SK-N-SH (cell line): Measurements from ENCODE around the gene ISOC1. TPM values are rescaled to one million over a fixed set of nuclear protein-coding genes. Genes with fewer than 3 reads are reported as not detected.
A peak's percentile ranks its signal among the peaks of the same experiment; 100 is the strongest.

Experiments used
- CTCF ChIA-PET: fragments of 300-600, 350-600 bp; formaldehyde crosslinking; extraction: SDS; loops from one replicate; lab custom pipeline; 2021; lab: Yijun Ruan, JAX
- POLR2A ChIA-PET: fragments of 350-600 bp; sonication (Branson Sonifier 250); formaldehyde crosslinking; extraction: SDS; loops from one replicate; lab custom pipeline; 2020; ENCODE audit warnings: antibody characterized with exemption, inconsistent platforms; lab: Yijun Ruan, JAX
- DNase-seq: peaks from one replicate; pipeline ENCODE4 v3.0.0; 2012
- H2AFZ ChIP-seq: fragments of 200-600 bp; sonication (generic); 2 replicates; pipeline ENCODE4 v1.8.1; 2016; ENCODE audit warnings: antibody characterized with exemption, mild to moderate bottlenecking, low read depth
- H3F3A ChIP-seq: fragments of 200-600 bp; sonication (generic); replicated peaks from 2 replicates; pipeline ENCODE3; 2016; ENCODE audit warnings: antibody characterized with exemption, mild to moderate bottlenecking; ENCODE audit not compliant: insufficient read depth
- H3K27ac ChIP-seq, 2 experiments: fragments of 200-500 bp in 1 of 2; fragments of 200-600 bp in 1 of 2; sonication (Bioruptor generic) in 1 of 2; sonication (generic), shearing (Covaris generic) in 1 of 2; 2 replicates each; pipeline versions ENCODE4 v1.5.1 to v1.6.1; 2014 to 2016; ENCODE audit warnings: low read depth in 2 of 2, inconsistent platforms in 1 of 2, low read length in 1 of 2, mild to moderate bottlenecking in 1 of 2, mixed read lengths in 1 of 2
- H3K27me3 ChIP-seq: fragments of 200-600 bp; sonication (generic), shearing (Covaris generic); 2 replicates; pipeline ENCODE4 v1.6.1; 2016; ENCODE audit warnings: mixed run types; ENCODE audit not compliant: insufficient read depth
- H3K36me3 ChIP-seq, 2 experiments: fragments of 200-500 bp in 1 of 2; fragments of 200-600 bp in 1 of 2; sonication (Bioruptor generic) in 1 of 2; sonication (generic) in 1 of 2; replicated peaks in 1 of 2; 2 replicates each; pipeline versions ENCODE3 to v1.5.1; 2014 to 2016; ENCODE audit warnings: low read length in 1 of 2, mild to moderate bottlenecking in 1 of 2; ENCODE audit not compliant: insufficient read depth in 2 of 2, control insufficient read depth in 1 of 2
- H3K4me1 ChIP-seq, 2 experiments: fragments of 200-500 bp in 1 of 2; fragments of 200-600 bp in 1 of 2; sonication (Bioruptor generic) in 1 of 2; sonication (generic), shearing (Covaris generic) in 1 of 2; 2 replicates each; pipeline versions ENCODE4 v1.5.1 to v1.6.1; 2014 to 2016; ENCODE audit warnings: low read depth in 1 of 2, low read length in 1 of 2, mixed run types in 1 of 2; ENCODE audit not compliant: insufficient read depth in 2 of 2, control insufficient read depth in 1 of 2
- H3K4me2 ChIP-seq: fragments of 200-600 bp; sonication (generic), shearing (Covaris generic); 2 replicates; pipeline ENCODE4 v1.6.1; 2017; ENCODE audit warnings: mixed run types
- H3K4me3 ChIP-seq, 2 experiments: fragments of 200-500 bp in 1 of 2; fragments of 200-600 bp in 1 of 2; sonication (Bioruptor generic) in 1 of 2; sonication (generic), shearing (Covaris generic) in 1 of 2; 2 replicates each; pipeline versions ENCODE4 v1.5.1 to v1.8.1; 2014 to 2016; ENCODE audit warnings: low read depth in 2 of 2, inconsistent platforms in 1 of 2, low read length in 1 of 2, mild to moderate bottlenecking in 1 of 2, mixed read lengths in 1 of 2, moderate library complexity in 1 of 2
- H3K79me2 ChIP-seq: fragments of 200-600 bp; sonication (generic); 2 replicates; pipeline ENCODE4 v1.8.1; 2017; ENCODE audit warnings: mild to moderate bottlenecking; ENCODE audit not compliant: insufficient read depth
- H3K9ac ChIP-seq: fragments of 200-600 bp; sonication (generic); 2 replicates; pipeline ENCODE4 v1.6.1; 2017; ENCODE audit warnings: mixed run types
- H3K9me2 ChIP-seq: fragments of 200-600 bp; sonication (generic); 2 replicates; pipeline ENCODE4 v1.6.1; 2017; ENCODE audit warnings: mixed run types
- H3K9me3 ChIP-seq: fragments of 200-600 bp; sonication (generic); 2 replicates; pipeline ENCODE4 v1.6.1; 2017; ENCODE audit warnings: mixed run types, mild to moderate bottlenecking, moderate library complexity
- H4K20me1 ChIP-seq: fragments of 200-600 bp; sonication (generic); 2 replicates; pipeline ENCODE4 v1.6.1; 2017; ENCODE audit warnings: mild to moderate bottlenecking, mixed run types; ENCODE audit not compliant: insufficient read depth
- CHD2 ChIP-seq: fragments of 150-350 bp; IDR thresholded peaks from 2 replicates; pipeline ENCODE4 v1.6.1; 2018; ENCODE audit warnings: low read length; ENCODE audit not compliant: partially characterized antibody
- EP300 ChIP-seq, 2 experiments: IDR thresholded peaks; 2 replicates each; pipeline versions ENCODE4 v1.4.0 to v1.6.1; 2012; ENCODE audit warnings: borderline replicate concordance in 1 of 2, low read depth in 1 of 2, low read length in 1 of 2
- FOXM1 ChIP-seq: IDR thresholded peaks from 2 replicates; pipeline ENCODE4 v1.4.0; 2012; ENCODE audit warnings: low read depth, mild to moderate bottlenecking
- GATA2 ChIP-seq: sonication (generic); formaldehyde crosslinking; IDR thresholded peaks from 2 replicates; pipeline ENCODE4 v1.5.0; 2020; ENCODE audit warnings: mild to moderate bottlenecking, missing genetic modification reagents
- JUND ChIP-seq: IDR thresholded peaks from 2 replicates; pipeline ENCODE4 v1.4.0; 2012
- NRF1 ChIP-seq: IDR thresholded peaks from 2 replicates; pipeline ENCODE4 v1.6.1; 2012; ENCODE audit warnings: low read depth, mild to moderate bottlenecking, low read length
- POLR2AphosphoS5 ChIP-seq: IDR thresholded peaks from 2 replicates; pipeline ENCODE4 v1.6.1; 2012; ENCODE audit warnings: low read depth, low read length
- RAD21 ChIP-seq: IDR thresholded peaks from 2 replicates; pipeline ENCODE4 v1.6.1; 2012; ENCODE audit warnings: mild to moderate bottlenecking, low read length
- RCOR1 ChIP-seq: fragments of 150-350 bp; IDR thresholded peaks from 2 replicates; pipeline ENCODE4 v1.6.1; 2017; ENCODE audit warnings: antibody characterized with exemption, low read length
- RXRA ChIP-seq: IDR thresholded peaks from 2 replicates; pipeline ENCODE4 v1.4.0; 2012; ENCODE audit warnings: low read depth, mild to moderate bottlenecking, borderline replicate concordance
- TEAD4 ChIP-seq: IDR thresholded peaks from 2 replicates; pipeline ENCODE4 v1.4.0; 2012; ENCODE audit warnings: mild to moderate bottlenecking, borderline replicate concordance; ENCODE audit not compliant: insufficient read depth
- WGBS: methylation state at CpG from one replicate; pipeline ENCODE4 v1.1.6; 2017; ENCODE audit warnings: low lambda C conversion rate; 5-methylcytosine and 5-hydroxymethylcytosine counted together
- polyA plus RNA-seq, 3 experiments: library from polyadenylated mRNA; depleted of rRNA; stranded (reverse); fragments of >200 nt; gene quantifications; 2 replicates each; pipeline ENCODE4 v1.2.3, GENCODE V29; 2012

ISOC1 gene
- polyA plus RNA-seq, 1 of the 3 experiments (the other 2 are of a cell fraction) = 20.6 TPM

DNA sequence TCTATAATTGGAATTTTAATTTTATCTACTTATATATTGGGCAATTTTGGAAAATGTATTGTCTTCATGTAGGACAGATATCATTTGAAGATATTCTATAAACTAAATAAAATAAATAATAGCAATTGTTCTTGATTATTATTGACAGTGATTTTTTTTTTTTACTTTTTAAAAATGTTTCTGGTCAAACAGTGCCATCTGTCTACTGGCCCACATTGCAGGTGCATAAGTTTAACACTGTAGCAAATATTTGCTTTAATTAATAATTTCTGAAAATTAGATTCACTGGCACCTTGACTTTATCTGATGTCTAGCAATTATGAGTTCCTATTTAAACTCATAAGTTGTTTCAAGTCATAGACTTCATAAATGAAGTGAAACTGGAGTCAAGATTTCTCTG lies 41.1 kb upstream of the ISOC1 start:
- Histone ChIP-seq H3K27me3 (no peaks in the 10 kb centered on the region), H3K4me1 (peaks cover 0 to 4% of the 10 kb centered on the region in 2 experiments; a peak in 2 of 4 replicates), H3K9me3 (no peaks in the 10 kb centered on the region), H2AFZ (no peak overlapping the region), H3K79me2 (no peaks in the 10 kb centered on the region), H3K4me3 (no peak overlapping the region), H3F3A (no peaks in the 10 kb centered on the region), H3K4me2 (no peak overlapping the region), H4K20me1 (no peaks in the 10 kb centered on the region), H3K36me3 (no peaks in the 10 kb centered on the region), H3K9ac (no peak overlapping the region), H3K9me2 (no peaks in the 10 kb centered on the region), H3K27ac (no peak overlapping the region)
- POLR2A ChIA-PET = no interaction called here
- TF ChIP-seq POLR2AphosphoS5 (no peak), RAD21 (peak; percentile 57), CHD2 (no peak), EP300 (IDR thresholded peaks at IDR 0.05; ENCODE audit: borderline replicate concordance in 1 of 2, low read depth in 1 of 2, low read length in 1 of 2) (no peak), TEAD4 (no peak)
- CTCF ChIA-PET = interaction anchor here (0.7 to 2.1 kb wide), 12 partner anchors 15 to 934 kb away, joined by 3 to 20 read pairs (median 4); no protein-coding TSS in a partner anchor
- no peak for DNase-seq

DNA sequence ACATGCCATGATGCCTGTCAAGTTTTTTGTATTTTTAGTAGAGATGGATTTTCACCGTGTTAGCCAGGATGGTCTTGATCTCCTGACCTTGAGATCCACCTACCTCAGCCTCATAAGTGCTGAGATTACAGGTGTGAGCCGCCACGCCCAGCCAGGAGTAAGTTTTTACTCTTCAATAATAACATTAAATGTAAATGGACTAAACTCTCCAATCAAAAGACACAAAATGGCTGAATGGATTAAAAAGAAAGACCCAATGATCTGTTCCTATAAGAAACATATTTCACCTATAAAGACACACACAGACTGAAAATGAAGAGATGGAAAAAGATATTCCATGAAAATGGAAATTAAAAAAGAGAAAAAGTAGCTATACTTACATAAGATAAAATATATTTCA lies 37.2 kb upstream of the ISOC1 start:
- ChIA-PET CTCF (interaction anchor here (0.6 to 1.5 kb wide), 2 partner anchors 39 to 151 kb away, joined by 3 to 5 read pairs; no protein-coding TSS in a partner anchor), POLR2A (no interaction called here)
- Histone ChIP-seq H4K20me1 (no peaks in the 10 kb centered on the region), H3K36me3 (no peaks in the 10 kb centered on the region), H3K4me1 (peaks cover 0 to 3% of the 10 kb centered on the region in 2 experiments; a peak in 2 of 4 replicates), H3K9ac (no peak overlapping the region), H3K9me2 (no peaks in the 10 kb centered on the region), H3K4me2 (no peak overlapping the region), H3K79me2 (no peaks in the 10 kb centered on the region), H3K9me3 (no peaks in the 10 kb centered on the region), H3K27me3 (no peaks in the 10 kb centered on the region), H3K4me3 (no peak overlapping the region), H2AFZ (no peak overlapping the region), H3K27ac (no peak overlapping the region), H3F3A (no peaks in the 10 kb centered on the region)
- TF ChIP-seq FOXM1 = no peak
- no peak for TF ChIP-seq JUND
- no peak for TF ChIP-seq RXRA
- 39% methylated on average over 3 of the region's 3 CpGs for WGBS
- no peak for DNase-seq

DNA sequence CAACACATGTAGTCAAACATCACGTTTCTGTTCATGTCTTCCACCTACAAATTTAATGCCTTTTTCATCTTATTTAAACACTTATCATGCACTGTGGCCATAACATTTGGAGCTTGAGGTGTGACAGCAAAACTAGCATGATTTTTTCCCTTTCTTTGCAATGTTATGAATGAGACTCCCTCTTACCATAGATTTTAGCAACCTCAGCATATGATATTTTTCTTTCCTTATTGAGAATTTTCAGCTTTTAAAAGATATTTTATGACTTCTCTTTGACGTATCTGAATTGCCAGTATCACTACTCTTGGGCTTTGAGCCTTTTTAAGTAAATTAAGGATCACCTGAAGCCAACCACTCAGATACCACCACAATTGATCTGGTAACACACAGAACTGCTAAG lies 32.7 kb upstream of the ISOC1 start:
- no peak for DNase-seq
- peaks cover 0 to 24% of the 10 kb centered on the region in 2 experiments; a peak in 2 of 4 replicates for H3K4me1 ChIP-seq
- TF ChIP-seq NRF1 (no peak), RCOR1 (no peak), GATA2 (CRISPR knock-in tag) (no peak)
- TF ChIP-seq, all 33 proteins: peak for 0
- H4K20me1 ChIP-seq = no peaks in the 10 kb centered on the region
- H3K4me3 ChIP-seq = no peak overlapping the region
- no peak overlapping the region for H2AFZ ChIP-seq
- WGBS = 57% methylated on average over 2 of the region's 2 CpGs
- no peaks in the 10 kb centered on the region for H3K36me3 ChIP-seq
- H3K4me2 ChIP-seq = no peak overlapping the region
- H3K27ac ChIP-seq = no peak overlapping the region; a peak in 1 of 4 replicates
- no peak overlapping the region for H3K9ac ChIP-seq
- no peaks in the 10 kb centered on the region for H3K9me2 ChIP-seq
- H3K9me3 ChIP-seq = no peaks in the 10 kb centered on the region
- no peaks in the 10 kb centered on the region for H3F3A ChIP-seq
- ChIA-PET CTCF (interaction anchor here (0.7 kb wide), 3 partner anchors 15 to 161 kb away, joined by 3 read pairs; no protein-coding TSS in a partner anchor), POLR2A (no interaction called here)
- no peaks in the 10 kb centered on the region for H3K27me3 ChIP-seq
- H3K79me2 ChIP-seq = no peaks in the 10 kb centered on the region
